Choroid plexus epithelial cell (primary cell): Measurements from ENCODE around the gene RAD51D.

Source experiments
- DNase-seq: peaks from one replicate; pipeline ENCODE4 v3.0.0-alpha.2; 2010; ENCODE audit warnings: low read depth
- H3K4me3 ChIP-seq: 2 replicates; pipeline ENCODE4 v1.5.1; 2011; ENCODE audit warnings: low read depth, mild to moderate bottlenecking, control low read depth, low read length, moderate library complexity
- CTCF ChIP-seq: conservative IDR thresholded peaks from 2 replicates; pipeline ENCODE4 v1.5.1; 2011; ENCODE audit warnings: low read depth, mild to moderate bottlenecking, control low read depth, inconsistent platforms, low read length, moderate library complexity

RAD51D gene

DNA sequence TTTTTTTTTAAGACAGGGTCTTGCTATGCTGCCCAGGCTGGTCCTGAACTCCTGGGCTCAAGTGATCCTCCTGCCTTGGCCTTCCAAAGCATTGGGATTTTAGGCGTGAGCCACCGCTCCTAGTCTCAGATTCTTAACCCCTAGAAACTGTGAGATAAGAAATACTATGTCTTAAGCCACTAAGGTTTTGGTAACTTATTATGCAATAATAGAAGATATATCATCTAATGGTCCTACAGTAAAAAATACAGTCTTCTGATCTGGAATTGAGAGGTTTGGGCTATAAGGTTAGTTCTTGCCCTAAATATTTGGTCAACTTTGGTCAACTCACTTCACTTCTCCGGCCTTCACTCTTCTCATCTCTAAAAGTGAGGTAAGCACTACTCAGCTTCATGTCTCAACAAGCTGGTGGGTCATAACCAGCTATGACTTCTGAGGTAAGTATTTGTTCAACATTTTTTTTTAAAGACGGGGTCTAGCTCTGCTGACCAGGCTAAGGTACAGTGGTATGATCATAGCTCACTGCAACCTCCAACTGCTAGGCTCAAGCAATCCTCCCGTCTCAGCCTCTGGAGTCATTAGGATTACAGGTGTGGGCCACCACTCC lies 14.7 kb downstream of the RAD51D start:
- H3K4me3 ChIP-seq = no peak overlapping the region
- DNase-seq = no peak
- TF ChIP-seq CTCF = no peak

GRCh38 chr17:35103271-35103670 lies 16.4 kb downstream of the RAD51D start:
- H3K4me3 ChIP-seq = no peak overlapping the region
- no peak for DNase-seq
- no peak for TF ChIP-seq CTCF

DNA sequence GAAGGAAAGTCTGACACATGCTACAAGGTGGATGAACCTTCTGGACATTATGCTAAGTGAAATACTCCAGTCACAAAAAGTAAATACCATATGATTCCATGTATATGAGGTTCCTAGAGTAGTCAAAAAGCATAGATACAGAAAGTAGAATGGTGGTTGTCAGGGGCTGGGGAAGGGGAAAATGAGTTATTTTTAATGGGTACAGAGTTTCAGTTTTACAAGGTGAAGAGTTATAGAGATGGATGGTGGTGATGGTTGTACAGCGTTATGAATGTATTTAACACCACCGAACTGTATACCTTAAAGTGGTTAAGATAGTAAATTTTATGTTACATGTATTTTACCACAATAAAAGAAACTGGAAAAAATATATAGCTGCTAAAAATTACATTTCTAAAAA lies 17.9 kb downstream of the RAD51D start:
- H3K4me3 ChIP-seq = no peak overlapping the region
- no peak for TF ChIP-seq CTCF
- no peak for DNase-seq

DNA sequence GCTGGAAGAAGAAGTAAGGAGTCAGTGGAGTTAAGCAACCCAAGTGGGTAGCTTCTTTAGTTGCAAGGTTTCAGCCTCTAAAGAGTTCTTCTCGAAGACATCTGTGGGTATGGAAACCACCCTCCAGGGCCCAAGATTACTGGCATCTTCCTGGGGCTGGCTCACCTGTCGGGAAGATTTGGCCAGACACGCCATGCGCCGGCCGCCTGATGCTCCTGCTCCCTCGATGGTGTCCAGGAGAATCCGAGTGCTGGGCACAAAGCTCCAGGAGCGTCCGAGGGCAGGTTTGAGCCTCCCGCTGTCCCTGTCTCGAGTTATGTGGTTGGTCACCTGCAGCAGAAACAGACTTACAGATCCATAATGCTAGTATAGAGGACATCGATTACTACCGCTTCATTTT lies 18.6 kb downstream of the RAD51D start:
- no peak overlapping the region for H3K4me3 ChIP-seq
- DNase-seq = no peak
- no peak for TF ChIP-seq CTCF

- TF ChIP-seq CTCF = no peak
- no peak for DNase-seq
- no peak overlapping the region for H3K4me3 ChIP-seq
Measured at GRCh38 chr17:35099908-35100307, 19.8 kb downstream of the RAD51D start.

DNA sequence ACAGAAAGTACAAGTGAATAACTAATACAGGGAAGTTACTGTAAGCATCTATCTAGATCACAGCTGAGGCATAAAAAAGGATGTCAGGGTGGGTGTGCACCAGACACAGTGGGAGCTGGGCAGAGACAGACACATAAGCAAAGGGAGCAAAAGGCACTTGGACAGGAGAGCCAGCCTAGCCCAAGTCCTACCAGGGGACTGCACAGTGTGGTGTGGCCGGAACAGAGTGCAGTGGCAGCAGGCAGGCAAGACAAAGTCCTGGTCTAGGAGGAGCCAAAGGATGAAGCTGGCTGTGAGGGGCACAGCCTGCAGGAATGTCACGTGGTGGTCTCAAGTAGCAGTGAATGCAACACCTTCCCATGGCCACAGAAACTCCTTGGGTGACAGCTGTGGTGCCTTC lies 21.9 kb downstream of the RAD51D start:
- DNase-seq = no peak
- no peak for TF ChIP-seq CTCF
- H3K4me3 ChIP-seq = no peak overlapping the region

DNA sequence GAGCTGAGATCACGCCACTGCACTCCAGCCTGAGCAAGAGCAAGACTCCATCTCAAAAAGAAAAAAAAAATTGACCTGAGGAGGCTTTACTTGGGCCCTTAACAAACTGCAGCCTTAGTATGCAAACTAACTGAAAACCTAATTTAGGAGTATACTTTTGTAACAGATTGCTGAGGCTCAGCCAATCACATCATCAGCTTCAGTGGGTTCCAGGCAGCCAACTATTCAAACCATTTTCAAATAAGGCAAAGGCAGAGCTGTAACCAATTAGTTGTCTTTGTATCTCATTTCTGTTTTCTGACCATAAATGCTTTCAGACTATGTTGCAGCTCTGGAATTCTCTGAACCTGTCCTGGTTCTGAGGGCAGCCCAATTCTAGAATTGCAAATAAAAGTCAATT lies 23.9 kb downstream of the RAD51D start:
- DNase-seq = no peak
- H3K4me3 ChIP-seq = no peak overlapping the region
- TF ChIP-seq CTCF = no peak
